Measurements from ENCODE around the gene TARBP2.
"Not testable (repeated sequence)": the region's sequence is repeated elsewhere in the genome, so short reads cannot be mapped to it uniquely, and the experiment has no call there.

TARBP2 gene

DNA sequence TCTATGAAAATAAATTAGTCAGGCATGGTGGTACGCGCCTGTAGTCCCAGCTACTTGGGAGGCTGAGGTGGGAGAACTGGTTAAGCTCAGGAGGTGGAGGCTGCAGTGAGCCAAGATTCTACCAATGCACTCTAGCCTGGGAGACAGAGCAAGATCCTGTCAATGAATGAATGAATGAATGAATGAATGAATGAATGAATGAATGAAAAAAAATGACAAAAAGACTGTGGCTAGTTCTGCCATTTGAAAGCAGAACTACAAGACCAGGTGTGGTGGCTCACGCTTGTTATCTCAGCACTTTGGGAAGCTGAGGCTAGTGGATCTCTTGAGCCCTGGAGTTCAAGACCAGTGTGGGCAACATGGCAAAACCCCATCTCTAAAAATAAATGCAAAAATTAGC, 38.4 kb downstream of the TARBP2 start:
- no peak overlapping the region for H3K4me3 ChIP-seq (ENCODE audit: low read length)
- no peak overlapping the region for H3K4me2 ChIP-seq (ENCODE audit: low read length)
- no peak overlapping the region for H3K56ac ChIP-seq (ENCODE audit: low read length)
- no peak overlapping the region for H3K9ac ChIP-seq (ENCODE audit: low read length)
- H4K5ac ChIP-seq (ENCODE audit: low read length): no peak overlapping the region
- no peaks in the 10 kb centered on the region for H3K36me3 ChIP-seq (ENCODE audit: control insufficient read depth, insufficient read depth, low read length)
- no peak overlapping the region for H2BK15ac ChIP-seq (replicated peaks; ENCODE audit: low read depth)
- H3K4ac ChIP-seq (ENCODE audit: low read depth, low read length): no peak overlapping the region
- no peaks in the 10 kb centered on the region for H3K4me1 ChIP-seq (ENCODE audit: control insufficient read depth, low read depth, low read length)
- no peaks in the 10 kb centered on the region for H3K79me1 ChIP-seq (ENCODE audit: low read length)
- H3K27ac ChIP-seq (ENCODE audit: low read depth, low read length): no peak overlapping the region
- H4K8ac ChIP-seq (ENCODE audit: low read depth, low read length): no peak overlapping the region
- no peak overlapping the region for H3K18ac ChIP-seq (ENCODE audit: low read length)
- H3K23ac ChIP-seq (ENCODE audit: low read length): no peak overlapping the region
- no peak overlapping the region for H2AK5ac ChIP-seq (ENCODE audit: low read length)
- no peak overlapping the region for H2BK120ac ChIP-seq (ENCODE audit: low read depth, low read length)
- no peaks in the 10 kb centered on the region for H3K27me3 ChIP-seq (ENCODE audit: insufficient read depth, low read length, poor library complexity)
- no CpG with 5 or more reads among the region's 3 CpGs for WGBS (ENCODE audit: extremely low coverage, insufficient coverage, low lambda C conversion rate)
- H2BK5ac ChIP-seq (ENCODE audit: low read length): no peak overlapping the region
- no peaks in the 10 kb centered on the region for H3K79me2 ChIP-seq (ENCODE audit: control insufficient read depth, insufficient read depth, low read length)
- DNase-seq: no peak

DNA sequence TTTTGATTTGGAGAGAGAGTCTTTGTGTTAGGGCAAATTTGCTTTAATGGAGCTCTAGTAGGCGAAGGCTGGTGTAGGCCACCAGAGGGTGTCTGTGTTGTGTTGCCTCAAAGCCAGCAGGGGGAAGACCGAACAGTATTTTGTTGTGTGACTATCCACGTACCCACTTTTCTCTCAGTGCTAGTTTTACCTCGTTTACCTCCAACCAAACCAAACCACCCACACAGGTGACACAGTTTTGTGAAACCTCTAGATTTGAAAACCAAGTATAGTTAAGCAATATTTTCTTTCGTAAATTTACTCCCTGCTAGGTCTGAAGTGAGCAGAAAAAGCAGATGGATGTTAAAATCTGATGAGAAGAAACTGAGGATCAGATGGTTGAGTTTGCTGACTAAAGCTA, 42.5 kb downstream of the TARBP2 start:
- DNase-seq: peak; percentile 77
- H3K56ac ChIP-seq (ENCODE audit: low read length): no peak overlapping the region
- no peak overlapping the region for H3K4me2 ChIP-seq (ENCODE audit: low read length)
- no peaks in the 10 kb centered on the region for H3K79me1 ChIP-seq (ENCODE audit: low read length)
- H4K5ac ChIP-seq (ENCODE audit: low read length): no peak overlapping the region
- no peak overlapping the region for H2BK15ac ChIP-seq (replicated peaks; ENCODE audit: low read depth)
- H3K4me3 ChIP-seq (ENCODE audit: low read length): no peak overlapping the region
- H3K18ac ChIP-seq (ENCODE audit: low read length): no peak overlapping the region
- H3K27me3 ChIP-seq (ENCODE audit: insufficient read depth, low read length, poor library complexity): no peaks in the 10 kb centered on the region
- H3K4ac ChIP-seq (ENCODE audit: low read depth, low read length): no peak overlapping the region
- H3K79me2 ChIP-seq (ENCODE audit: control insufficient read depth, insufficient read depth, low read length): no peaks in the 10 kb centered on the region
- H3K36me3 ChIP-seq (ENCODE audit: control insufficient read depth, insufficient read depth, low read length): no peaks in the 10 kb centered on the region
- no peak overlapping the region for H3K9ac ChIP-seq (ENCODE audit: low read length)
- no peak overlapping the region for H3K27ac ChIP-seq (ENCODE audit: low read depth, low read length)
- no peak overlapping the region for H2AK5ac ChIP-seq (ENCODE audit: low read length)
- no CpG with 5 or more reads among the region's 5 CpGs for WGBS (ENCODE audit: extremely low coverage, insufficient coverage, low lambda C conversion rate)
- no peak overlapping the region for H3K23ac ChIP-seq (ENCODE audit: low read length)
- no peak overlapping the region for H4K8ac ChIP-seq (ENCODE audit: low read depth, low read length)
- H2BK5ac ChIP-seq (ENCODE audit: low read length): no peak overlapping the region
- H2BK120ac ChIP-seq (ENCODE audit: low read depth, low read length): no peak overlapping the region
- H3K4me1 ChIP-seq (ENCODE audit: control insufficient read depth, low read depth, low read length): no peaks in the 10 kb centered on the region

DNA sequence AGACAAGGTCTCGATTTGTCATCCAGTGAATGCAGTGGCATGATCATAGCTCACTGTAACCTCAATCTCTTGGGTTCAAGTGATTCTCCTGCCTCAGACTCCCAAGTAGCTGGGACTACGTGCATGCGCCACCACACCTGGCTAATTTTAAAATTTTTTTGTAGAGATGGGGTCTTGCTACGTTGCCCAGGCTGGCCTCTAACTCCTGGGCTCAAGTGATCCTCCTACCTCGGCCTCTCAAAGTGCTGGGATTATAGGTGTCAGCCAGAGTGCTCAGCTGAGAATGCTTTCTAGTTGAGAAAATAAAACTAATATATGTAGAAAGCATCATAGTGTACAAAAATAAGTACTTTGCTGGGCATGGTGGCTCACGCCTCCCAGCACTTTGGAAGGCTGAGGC, 47.3 kb downstream of the TARBP2 start:
- H3K23ac ChIP-seq (ENCODE audit: low read length); H3K4me1 ChIP-seq (ENCODE audit: control insufficient read depth, low read depth, low read length); H3K4ac ChIP-seq (ENCODE audit: low read depth, low read length); H3K4me2 ChIP-seq (ENCODE audit: low read length); H3K56ac ChIP-seq (ENCODE audit: low read length); H3K36me3 ChIP-seq (ENCODE audit: control insufficient read depth, insufficient read depth, low read length); H2AK5ac ChIP-seq (ENCODE audit: low read length); H2BK5ac ChIP-seq (ENCODE audit: low read length); H3K27me3 ChIP-seq (ENCODE audit: insufficient read depth, low read length, poor library complexity); H3K79me1 ChIP-seq (ENCODE audit: low read length); DNase-seq; H4K5ac ChIP-seq (ENCODE audit: low read length); H3K27ac ChIP-seq (ENCODE audit: low read depth, low read length); H2BK120ac ChIP-seq (ENCODE audit: low read depth, low read length); H3K9ac ChIP-seq (ENCODE audit: low read length); H3K4me3 ChIP-seq (ENCODE audit: low read length); H3K18ac ChIP-seq (ENCODE audit: low read length); H4K8ac ChIP-seq (ENCODE audit: low read depth, low read length); H2BK15ac ChIP-seq (replicated peaks; ENCODE audit: low read depth); H3K79me2 ChIP-seq (ENCODE audit: control insufficient read depth, insufficient read depth, low read length): not testable (repeated sequence)
- no CpG with 5 or more reads among the region's 6 CpGs for WGBS (ENCODE audit: extremely low coverage, insufficient coverage, low lambda C conversion rate)

DNA sequence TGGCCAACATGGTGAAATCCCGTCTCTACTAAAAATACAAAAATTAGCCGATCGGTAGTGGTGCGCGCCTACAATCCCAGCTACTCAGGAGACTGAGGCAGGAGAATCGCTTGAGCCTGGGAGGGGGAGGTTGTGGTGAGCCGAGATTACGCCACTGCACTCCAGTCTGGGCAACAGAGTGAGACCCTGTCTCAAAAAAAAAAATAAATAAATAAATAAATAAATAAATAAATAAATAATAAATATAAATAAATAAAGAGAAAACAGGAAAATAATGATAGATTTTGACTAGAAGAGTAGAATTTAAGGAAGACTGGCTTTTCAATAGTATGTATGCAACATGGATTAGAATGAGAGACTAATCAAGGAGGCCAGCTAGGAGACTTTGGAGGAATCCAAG, 49.0 kb downstream of the TARBP2 start:
- not testable (repeated sequence) for H2BK120ac ChIP-seq (ENCODE audit: low read depth, low read length); H2BK5ac ChIP-seq (ENCODE audit: low read length); H3K36me3 ChIP-seq (ENCODE audit: control insufficient read depth, insufficient read depth, low read length); H4K5ac ChIP-seq (ENCODE audit: low read length); H3K18ac ChIP-seq (ENCODE audit: low read length); DNase-seq; H3K4me2 ChIP-seq (ENCODE audit: low read length); H3K27ac ChIP-seq (ENCODE audit: low read depth, low read length); H3K79me2 ChIP-seq (ENCODE audit: control insufficient read depth, insufficient read depth, low read length); H3K23ac ChIP-seq (ENCODE audit: low read length); H3K4me3 ChIP-seq (ENCODE audit: low read length); H2BK15ac ChIP-seq (replicated peaks; ENCODE audit: low read depth); H3K56ac ChIP-seq (ENCODE audit: low read length); H3K4me1 ChIP-seq (ENCODE audit: control insufficient read depth, low read depth, low read length); H3K4ac ChIP-seq (ENCODE audit: low read depth, low read length); H3K79me1 ChIP-seq (ENCODE audit: low read length); H2AK5ac ChIP-seq (ENCODE audit: low read length); H3K27me3 ChIP-seq (ENCODE audit: insufficient read depth, low read length, poor library complexity); H3K9ac ChIP-seq (ENCODE audit: low read length); H4K8ac ChIP-seq (ENCODE audit: low read depth, low read length)
- WGBS (ENCODE audit: extremely low coverage, insufficient coverage, low lambda C conversion rate): no CpG with 5 or more reads among the region's 8 CpGs

DNA sequence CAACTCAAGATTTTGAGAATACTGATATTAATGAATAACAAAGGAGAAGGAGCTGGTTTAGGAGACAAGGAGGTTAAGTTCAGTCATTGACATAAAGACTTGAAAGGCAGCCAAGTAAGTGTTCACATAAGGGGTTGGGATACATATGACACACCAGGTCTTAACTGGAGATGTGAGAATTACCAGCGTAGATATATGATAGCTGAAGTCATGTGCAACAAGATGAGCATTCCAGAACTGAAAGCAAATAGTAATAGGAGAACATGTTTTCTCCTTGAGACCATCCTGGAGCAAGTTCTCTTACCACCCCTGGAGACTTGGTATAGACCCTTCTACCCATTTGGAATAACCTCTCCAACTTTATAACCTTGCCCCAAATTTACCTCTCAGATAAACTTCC, 49.5 kb downstream of the TARBP2 start:
- no peak overlapping the region for H3K4me3 ChIP-seq (ENCODE audit: low read length)
- H4K5ac ChIP-seq (ENCODE audit: low read length): no peak overlapping the region
- H2AK5ac ChIP-seq (ENCODE audit: low read length): no peak overlapping the region
- no peak overlapping the region for H3K4me2 ChIP-seq (ENCODE audit: low read length)
- H3K27me3 ChIP-seq (ENCODE audit: insufficient read depth, low read length, poor library complexity): no peaks in the 10 kb centered on the region
- H3K79me2 ChIP-seq (ENCODE audit: control insufficient read depth, insufficient read depth, low read length): no peaks in the 10 kb centered on the region
- H3K79me1 ChIP-seq (ENCODE audit: low read length): no peaks in the 10 kb centered on the region
- H4K8ac ChIP-seq (ENCODE audit: low read depth, low read length): no peak overlapping the region
- no peak overlapping the region for H2BK15ac ChIP-seq (replicated peaks; ENCODE audit: low read depth)
- no peak overlapping the region for H3K18ac ChIP-seq (ENCODE audit: low read length)
- H3K4ac ChIP-seq (ENCODE audit: low read depth, low read length): no peak overlapping the region
- DNase-seq: no peak
- H3K56ac ChIP-seq (ENCODE audit: low read length): no peak overlapping the region
- no peak overlapping the region for H2BK5ac ChIP-seq (ENCODE audit: low read length)
- H2BK120ac ChIP-seq (ENCODE audit: low read depth, low read length): no peak overlapping the region
- H3K9ac ChIP-seq (ENCODE audit: low read length): no peak overlapping the region
- H3K27ac ChIP-seq (ENCODE audit: low read depth, low read length): no peak overlapping the region
- no peaks in the 10 kb centered on the region for H3K36me3 ChIP-seq (ENCODE audit: control insufficient read depth, insufficient read depth, low read length)
- H3K4me1 ChIP-seq (ENCODE audit: control insufficient read depth, low read depth, low read length): no peaks in the 10 kb centered on the region
- no CpG with 5 or more reads among the region's 1 CpG for WGBS (ENCODE audit: extremely low coverage, insufficient coverage, low lambda C conversion rate)
- no peak overlapping the region for H3K23ac ChIP-seq (ENCODE audit: low read length)

DNA sequence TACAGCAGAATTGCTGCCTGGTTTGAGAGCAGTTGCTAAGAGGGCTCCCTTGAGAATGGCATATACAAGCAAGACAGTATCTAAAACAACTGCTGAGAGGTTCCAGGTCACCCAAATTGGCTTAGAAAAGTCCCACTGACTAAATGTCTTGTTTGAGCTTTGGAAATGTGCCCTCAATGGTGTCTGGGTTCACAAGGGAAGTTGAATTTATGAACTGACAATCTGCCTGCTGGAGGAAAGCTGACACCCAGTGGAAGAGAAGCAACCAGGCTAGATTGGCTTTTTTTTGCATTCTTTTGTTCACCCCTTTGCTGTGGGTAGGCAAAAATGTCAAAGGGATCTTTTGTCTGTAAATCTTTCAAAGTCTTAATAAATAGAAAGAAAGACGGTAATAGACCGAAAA, 50.8 kb downstream of the TARBP2 start:
- no peaks in the 10 kb centered on the region for H3K79me2 ChIP-seq (ENCODE audit: control insufficient read depth, insufficient read depth, low read length)
- no peak for DNase-seq
- no peak overlapping the region for H3K56ac ChIP-seq (ENCODE audit: low read length)
- no peak overlapping the region for H3K4ac ChIP-seq (ENCODE audit: low read depth, low read length)
- H3K4me1 ChIP-seq (ENCODE audit: control insufficient read depth, low read depth, low read length): no peaks in the 10 kb centered on the region
- no peaks in the 10 kb centered on the region for H3K27me3 ChIP-seq (ENCODE audit: insufficient read depth, low read length, poor library complexity)
- H3K79me1 ChIP-seq (ENCODE audit: low read length): no peaks in the 10 kb centered on the region
- H2AK5ac ChIP-seq (ENCODE audit: low read length): no peak overlapping the region
- H3K4me2 ChIP-seq (ENCODE audit: low read length): no peak overlapping the region
- no peak overlapping the region for H4K8ac ChIP-seq (ENCODE audit: low read depth, low read length)
- no peaks in the 10 kb centered on the region for H3K36me3 ChIP-seq (ENCODE audit: control insufficient read depth, insufficient read depth, low read length)
- H2BK5ac ChIP-seq (ENCODE audit: low read length): no peak overlapping the region
- no peak overlapping the region for H3K9ac ChIP-seq (ENCODE audit: low read length)
- no peak overlapping the region for H3K27ac ChIP-seq (ENCODE audit: low read depth, low read length)
- H2BK120ac ChIP-seq (ENCODE audit: low read depth, low read length): no peak overlapping the region
- H4K5ac ChIP-seq (ENCODE audit: low read length): no peak overlapping the region
- no CpG with 5 or more reads among the region's 2 CpGs for WGBS (ENCODE audit: extremely low coverage, insufficient coverage, low lambda C conversion rate)
- no peak overlapping the region for H2BK15ac ChIP-seq (replicated peaks; ENCODE audit: low read depth)
- no peak overlapping the region for H3K4me3 ChIP-seq (ENCODE audit: low read length)
- H3K18ac ChIP-seq (ENCODE audit: low read length): no peak overlapping the region
- H3K23ac ChIP-seq (ENCODE audit: low read length): no peak overlapping the region
